OCI-LY7 (cell line): Measurements from ENCODE around the gene SEMA3C. TPM values are rescaled to one million over a fixed set of nuclear protein-coding genes. Genes with fewer than 3 reads are reported as not detected.

Experiments used
- BruUV-seq: library from RNA; stranded (reverse); fragments of 400-500 nt; replicated peaks from 2 replicates; lab custom pipeline; 2021; lab: Mats Ljungman, UMichigan
- CTCF ChIA-PET: fragments of 300-600 bp; sonication (Branson Sonifier 250); formaldehyde crosslinking; loops from one replicate; lab custom pipeline; 2022; ENCODE audit warnings: antibody characterized with exemption; ENCODE audit not compliant: unreplicated experiment; lab: Charles Lee
- POLR2A ChIA-PET: fragments of 300-600 bp; sonication (Branson Sonifier 250); formaldehyde crosslinking; loops from one replicate; lab custom pipeline; 2022; ENCODE audit warnings: antibody characterized with exemption; lab: Charles Lee
- DNase-seq: peaks from one replicate; pipeline ENCODE4 v3.0.0-alpha.2; 2015; ENCODE audit warnings: low spot score
- H2AFZ ChIP-seq: fragments of 200-600 bp; sonication (generic), shearing (Covaris generic); 2 replicates; pipeline ENCODE4 v1.6.1; 2014; ENCODE audit warnings: mild to moderate bottlenecking, antibody characterized with exemption, low read length, moderate library complexity
- H3K27ac ChIP-seq: fragments of 200-600 bp; sonication (generic); 2 replicates; pipeline ENCODE4 v1.5.1; 2014; ENCODE audit warnings: mixed run types, low read depth, mild to moderate bottlenecking, moderate library complexity, low read length, inconsistent platforms; ENCODE audit not compliant: poor library complexity, severe bottlenecking
- H3K36me3 ChIP-seq: fragments of 200-600 bp; sonication (generic); 2 replicates; pipeline ENCODE4 v1.6.1; 2014; ENCODE audit warnings: mild to moderate bottlenecking, antibody characterized with exemption, low read length, moderate library complexity, mixed read lengths; ENCODE audit not compliant: insufficient read depth
- H3K4me1 ChIP-seq: fragments of 200-600 bp; sonication (generic); 2 replicates; pipeline ENCODE4 v1.5.1; 2014; ENCODE audit warnings: mild to moderate bottlenecking, low read length; ENCODE audit not compliant: insufficient read depth, poor library complexity, severe bottlenecking
- H3K4me2 ChIP-seq: fragments of 200-600 bp; sonication (generic); 2 replicates; pipeline ENCODE4 v1.6.1; 2014; ENCODE audit warnings: mild to moderate bottlenecking, low read length
- H3K4me3 ChIP-seq: fragments of 200-600 bp; sonication (generic); 2 replicates; pipeline ENCODE4 v1.5.1; 2014; ENCODE audit warnings: mild to moderate bottlenecking, low read depth, low read length; ENCODE audit not compliant: poor library complexity, severe bottlenecking
- H3K79me2 ChIP-seq: fragments of 200-600 bp; sonication (generic); 2 replicates; pipeline ENCODE4 v1.6.1; 2016; ENCODE audit warnings: low read depth, mild to moderate bottlenecking, low read length, moderate library complexity, mixed read lengths; ENCODE audit not compliant: insufficient read depth
- H3K9me2 ChIP-seq: fragments of 200-600 bp; sonication (generic); 2 replicates; pipeline ENCODE4 v1.6.1; 2016; ENCODE audit warnings: mild to moderate bottlenecking, low read length, mixed read lengths; ENCODE audit not compliant: insufficient read depth
- H3K9me3 ChIP-seq: fragments of 200-600 bp; sonication (generic); 2 replicates; pipeline ENCODE4 v1.6.1; 2014; ENCODE audit warnings: mild to moderate bottlenecking, mixed run types, low read length, mixed read lengths
- H4K20me1 ChIP-seq: fragments of 200-600 bp; sonication (generic); 2 replicates; pipeline ENCODE4 v1.6.1; 2014; ENCODE audit warnings: mild to moderate bottlenecking, antibody characterized with exemption, low read length, moderate library complexity, mixed read lengths; ENCODE audit not compliant: insufficient read depth
- CTCF ChIP-seq: fragments of 200-600 bp; sonication (generic); conservative IDR thresholded peaks from 2 replicates; pipeline ENCODE4 v1.5.1; 2014; ENCODE audit warnings: mild to moderate bottlenecking, antibody characterized with exemption, low read length, moderate library complexity, mixed read lengths
- EZH2phosphoT487 ChIP-seq: fragments of 200-600 bp; sonication (generic); IDR thresholded peaks from 2 replicates; pipeline ENCODE4 v1.6.1; 2018; ENCODE audit warnings: low read depth, borderline replicate concordance, mild to moderate bottlenecking, mixed run types, antibody characterized with exemption, low read length, moderate library complexity, mixed read lengths
- intact Hi-C: fragments of 100-400 bp; cut with micrococcal nuclease; formaldehyde crosslinking; loops from one replicate; pipeline ENCODE4 v1.10.0; 2022; ENCODE audit not compliant: unreplicated experiment
- total RNA-seq, 2 experiments: library from RNA; depleted of rRNA in 1 of 2; stranded (reverse); fragments of >200 nt in 1 of 2; shearing (Covaris generic) in 1 of 2; gene quantifications; 2 replicates each; pipeline ENCODE4 v1.2.3, GENCODE V29; 2014 to 2022

The SEMA3C gene
- total RNA-seq, 2 experiments from 2014 or later, result not detected

- Histone ChIP-seq H3K4me1 (no peaks in the 10 kb centered on the region), H3K27ac (no peak overlapping the region), H4K20me1 (no peaks in the 10 kb centered on the region), H3K4me3 (no peak overlapping the region), H3K9me3 (no peaks in the 10 kb centered on the region), H3K9me2 (no peaks in the 10 kb centered on the region), H2AFZ (no peak overlapping the region), H3K79me2 (no peaks in the 10 kb centered on the region), H3K36me3 (no peaks in the 10 kb centered on the region), H3K4me2 (no peak overlapping the region)
- ChIA-PET CTCF (no interaction called here), POLR2A (no interaction called here)
- no peak for DNase-seq
- BruUV-seq, result no TSS peak
- TF ChIP-seq EZH2phosphoT487 (no peak), CTCF (no peak)
- intact Hi-C loops, result no loop called here
These were observed 88.1 kb downstream of the SEMA3C start for GRCh38 chr7:80830584-80831285.

GRCh38 chr7:80830010-80830409, 88.8 kb downstream of the SEMA3C start:
- CTCF ChIA-PET, result no interaction called here
- BruUV-seq, result no TSS peak
- Histone ChIP-seq H3K9me3 (no peaks in the 10 kb centered on the region), H3K27ac (no peak overlapping the region), H3K79me2 (no peaks in the 10 kb centered on the region), H3K4me3 (no peak overlapping the region), H3K36me3 (no peaks in the 10 kb centered on the region), H4K20me1 (no peaks in the 10 kb centered on the region), H3K4me1 (no peaks in the 10 kb centered on the region), H3K9me2 (no peaks in the 10 kb centered on the region), H3K4me2 (no peak overlapping the region), H2AFZ (no peak overlapping the region)
- intact Hi-C loops, result no loop called here
- no peak for DNase-seq
- POLR2A ChIA-PET, result no interaction called here
- TF ChIP-seq EZH2phosphoT487 (no peak), CTCF (no peak)

- no peaks in the 10 kb centered on the region for H3K4me1 ChIP-seq
- intact Hi-C loops, result no loop called here
- CTCF ChIA-PET, result no interaction called here
- no peaks in the 10 kb centered on the region for H3K9me2 ChIP-seq
- TF ChIP-seq CTCF, result no peak
- H3K27ac ChIP-seq, result no peak overlapping the region
- H4K20me1 ChIP-seq, result no peaks in the 10 kb centered on the region
- POLR2A ChIA-PET, result no interaction called here
- no peak overlapping the region for H3K4me2 ChIP-seq
- no TSS peak for BruUV-seq
- no peak for DNase-seq
- no peaks in the 10 kb centered on the region for H3K79me2 ChIP-seq
- H3K36me3 ChIP-seq, result no peaks in the 10 kb centered on the region
- no peak overlapping the region for H3K4me3 ChIP-seq
- no peaks in the 10 kb centered on the region for H3K9me3 ChIP-seq
- no peak overlapping the region for H2AFZ ChIP-seq
These were observed 89.3 kb downstream of the SEMA3C start for GRCh38 chr7:80829527-80829926.
